ENCODE data around the gene SMARCC2. TPM values are rescaled to one million over a fixed set of nuclear protein-coding genes. Genes with fewer than 3 reads are reported as not detected.

The SMARCC2 gene
- total RNA-seq, 1 experiment from 2014 or later: 129 TPM

- Histone ChIP-seq H3K4me3 (ENCODE audit: low read depth in 2 of 2, low read length in 2 of 2) (no peak overlapping the region), H3K27ac (ENCODE audit: low read length) (no peak overlapping the region), H3K9me3 (ENCODE audit: control insufficient read depth, insufficient read depth, low read depth, low read length) (no peaks in the 10 kb centered on the region), H3K36me3 (ENCODE audit: control insufficient read depth, insufficient read depth, low read length) (no peaks in the 10 kb centered on the region; the same call in 1 of the 2 replicates), H3K4me1 (ENCODE audit: control insufficient read depth, insufficient read depth, low read length) (peaks cover 15% of the 10 kb centered on the region), H3K27me3 (ENCODE audit: control insufficient read depth, insufficient read depth, low read length) (no peaks in the 10 kb centered on the region)
- intact Hi-C loops (cut with micrococcal nuclease; ENCODE audit: unreplicated experiment) (no loop called here), in situ Hi-C loops (cut with HindIII; ENCODE audit: low pct_unique_long_range_greater_than_20kb, low sequenced_read_pairs) (no loop called here)
- no TSS peak for BruUV-seq (replicated peaks)
- no peak for TF ChIP-seq SIN3A (IDR thresholded peaks at IDR 0.05; ENCODE audit: borderline replicate concordance, insufficient read depth, low read depth, low read length)
- no peak for TF ChIP-seq REST (IDR thresholded peaks at IDR 0.05; ENCODE audit: insufficient read depth in 1 of 2, low read depth in 2 of 2, low read length in 1 of 2)
- no peak for TF ChIP-seq POLR2AphosphoS5 (IDR thresholded peaks at IDR 0.05; ENCODE audit: low read depth, low read length)
- TF ChIP-seq CTCF (IDR thresholded peaks at IDR 0.05): no peak
- TF ChIP-seq TCF7L2 (IDR thresholded peaks at IDR 0.05; ENCODE audit: low read depth, low read length): no peak
- ATAC-seq (no peak), DNase-seq (ENCODE audit: low read depth, low spot score) (no peak)
- POLR2A ChIA-PET: no interaction called here
- CTCF ChIA-PET: no interaction called here
Measured at GRCh38 chr12:56164345-56164729, 24.9 kb downstream of the SMARCC2 start.

GRCh38 chr12:56163533-56164344 lies 25.5 kb downstream of the SMARCC2 start:
- intact Hi-C loops (cut with micrococcal nuclease; ENCODE audit: unreplicated experiment) (no loop called here), in situ Hi-C loops (cut with HindIII; ENCODE audit: low pct_unique_long_range_greater_than_20kb, low sequenced_read_pairs) (no loop called here)
- H3K9me3 ChIP-seq (ENCODE audit: control insufficient read depth, insufficient read depth, low read depth, low read length): no peaks in the 10 kb centered on the region
- no peak for TF ChIP-seq SIN3A (IDR thresholded peaks at IDR 0.05; ENCODE audit: borderline replicate concordance, insufficient read depth, low read depth, low read length)
- TF ChIP-seq POLR2AphosphoS5 (IDR thresholded peaks at IDR 0.05; ENCODE audit: low read depth, low read length): peak; percentile 53
- H3K36me3 ChIP-seq (ENCODE audit: control insufficient read depth, insufficient read depth, low read length): no peaks in the 10 kb centered on the region; the same call in 1 of the 2 replicates
- no peak overlapping the region for H3K27ac ChIP-seq (ENCODE audit: low read length)
- ChIA-PET POLR2A (no interaction called here), CTCF (interaction anchor here (0.7 to 0.8 kb wide), 2 partner anchors 45 to 59 kb away, joined by 3 to 8 read pairs; partner anchors contain the start of gene ZC3H10)
- H3K27me3 ChIP-seq (ENCODE audit: control insufficient read depth, insufficient read depth, low read length): no peaks in the 10 kb centered on the region
- ATAC-seq (no peak), DNase-seq (ENCODE audit: low read depth, low spot score) (no peak)
- H3K4me1 ChIP-seq (ENCODE audit: control insufficient read depth, insufficient read depth, low read length): peaks cover 15% of the 10 kb centered on the region
- no TSS peak for BruUV-seq (replicated peaks)
- H3K4me3 ChIP-seq (ENCODE audit: low read depth in 2 of 2, low read length in 2 of 2): no peak overlapping the region

All from Panc1 (cell line).